NCI-H2107 treated with DMSO at 0.1 percent for 48 hours (cell line): Measurements from ENCODE around the gene ATXN7L1.

Source experiments
- DNase-seq: peaks from one replicate; lab custom pipeline; 2025; ENCODE audit not compliant: unreplicated experiment; lab: John Stamatoyannopoulos, UW

ATXN7L1 gene

GRCh38 chr7:105594034-105594433 lies 282.4 kb downstream of the ATXN7L1 start:
- peak; percentile 59 for DNase-seq

- no peak for DNase-seq
These were observed 284.9 kb downstream of the ATXN7L1 start for GRCh38 chr7:105591522-105591921.

GRCh38 chr7:105590793-105591192 lies 285.6 kb downstream of the ATXN7L1 start:
- DNase-seq: no peak

- peak; percentile 84 for DNase-seq
These were observed 286.9 kb downstream of the ATXN7L1 start for GRCh38 chr7:105589356-105590077.

- DNase-seq: no peak
These were observed 288.3 kb downstream of the ATXN7L1 start for GRCh38 chr7:105587909-105588635.

- DNase-seq: no peak
These were observed 290.4 kb downstream of the ATXN7L1 start for GRCh38 chr7:105585850-105586500.

GRCh38 chr7:105584165-105584564 lies 292.2 kb downstream of the ATXN7L1 start:
- DNase-seq: no peak

- DNase-seq: no peak
These were observed 293.3 kb downstream of the ATXN7L1 start for GRCh38 chr7:105583061-105583460.

GRCh38 chr7:105581066-105581811 lies 295.2 kb downstream of the ATXN7L1 start, which contains the start of gene EFCAB10:
Gene EFCAB10, minus strand, starts transcription at chr7:105581493. Its CDS starts 30 bp downstream, at chr7:105581463.
- peak; percentile 74 for DNase-seq

GRCh38 chr7:105580022-105580740 lies 296.2 kb downstream of the ATXN7L1 start:
- DNase-seq: no peak

GRCh38 chr7:105578496-105578895 lies 297.9 kb downstream of the ATXN7L1 start:
- DNase-seq: no peak

GRCh38 chr7:105577251-105577650 lies 299.1 kb downstream of the ATXN7L1 start:
- DNase-seq: no peak

GRCh38 chr7:105571891-105572290 lies 304.5 kb downstream of the ATXN7L1 start:
- DNase-seq: no peak

- no peak for DNase-seq
These were observed 308.6 kb downstream of the ATXN7L1 start for GRCh38 chr7:105567821-105568220.

GRCh38 chr7:105567024-105567423 lies 309.4 kb downstream of the ATXN7L1 start:
- no peak for DNase-seq

- DNase-seq: no peak
These were observed 311.2 kb downstream of the ATXN7L1 start for GRCh38 chr7:105565190-105565589.

- DNase-seq: no peak
These were observed 316.5 kb downstream of the ATXN7L1 start for GRCh38 chr7:105559926-105560325.
